Transverse colon (tissue), 4 donors: ENCODE results near the gene NIT1. TPM values are rescaled to one million over a fixed set of nuclear protein-coding genes. Genes with fewer than 3 reads are reported as not detected.

Source experiments
- DNase-seq: peaks from one replicate; pipeline ENCODE4 v3.0.0-alpha.2; 2019
- H3K27ac ChIP-seq, 4 donors: fragments of 200-600 bp; sonication (generic); 2 replicates each; pipeline ENCODE4 v1.5.1; 2016 to 2018; ENCODE audit warnings: inconsistent platforms in 4 of 4
- H3K27me3 ChIP-seq: fragments of 200-600 bp; sonication (generic); 2 replicates; pipeline ENCODE4 v1.5.1; 2017; ENCODE audit warnings: inconsistent platforms
- H3K36me3 ChIP-seq, 4 donors: fragments of 200-600 bp; sonication (generic); 2 replicates each; pipeline ENCODE4 v1.5.1; 2017 to 2019; ENCODE audit warnings: inconsistent platforms in 4 of 4
- H3K4me1 ChIP-seq, 4 donors: fragments of 200-600 bp; sonication (generic); 2 replicates each; pipeline ENCODE4 v1.5.1; 2017 to 2020; ENCODE audit warnings: inconsistent platforms in 4 of 4
- H3K4me3 ChIP-seq, 4 donors: fragments of 200-600 bp; sonication (generic); 1 replicate in 1 of 4; 2 replicates in 3 of 4; pipeline versions ENCODE4 v1.5.1 to v1.6.1; 2017 to 2019; ENCODE audit warnings: inconsistent platforms in 4 of 4
- H3K9me3 ChIP-seq, 2 donors: fragments of 200-600 bp; sonication (generic); 2 replicates each; pipeline ENCODE4 v1.5.1; 2017 to 2019; ENCODE audit warnings: inconsistent platforms in 2 of 2
- CTCF ChIP-seq, 5 experiments: fragments of 200-600 bp in 3 of 5; fragments of 450-650 bp in 2 of 5; sonication (generic) in 3 of 5; IDR thresholded peaks; 1 replicate in 2 of 5; 2 replicates in 3 of 5; pipeline ENCODE4 v1.5.1; 2016 to 2017; ENCODE audit warnings: antibody characterized with exemption in 5 of 5, inconsistent platforms in 3 of 5, mild to moderate bottlenecking in 2 of 5, moderate library complexity in 1 of 5
- EP300 ChIP-seq: sonication (generic); formaldehyde crosslinking; IDR thresholded peaks from one replicate; pipeline ENCODE4 v1.6.1; 2017; ENCODE audit warnings: antibody characterized with exemption, low read depth
- POLR2A ChIP-seq: fragments of 450-650 bp; IDR thresholded peaks from one replicate; pipeline ENCODE4 v1.6.1; 2016; ENCODE audit warnings: antibody characterized with exemption, mild to moderate bottlenecking, moderate library complexity
- POLR2AphosphoS5 ChIP-seq, 3 donors: sonication (generic); formaldehyde crosslinking; IDR thresholded peaks; one replicate each; pipeline ENCODE4 v1.6.1; 2016; ENCODE audit warnings: antibody characterized with exemption in 3 of 3
- WGBS, 2 donors: methylation state at CpG; one replicate each; pipeline ENCODE4 v1.1.5; 2018; ENCODE audit warnings: low coverage in 1 of 2; 5-methylcytosine and 5-hydroxymethylcytosine counted together
- in situ Hi-C, 4 donors: fragments of 200-750 bp; cut with MboI; loops; one replicate each; pipeline versions ENCODE4 v1.15.0 to v1.15.1; 2017; ENCODE audit warnings: low sequenced_read_pairs in 3 of 4, low pct_ligation_motif_present in 1 of 4, low pct_unique_long_range_greater_than_20kb in 1 of 4
- intact Hi-C: fragments of 100-400 bp; cut with DNase I; formaldehyde crosslinking; loops from one replicate; pipeline ENCODE4 v1.15.1; 2023; ENCODE audit warnings: low total_unique reads
- total RNA-seq, 4 donors: library from RNA; depleted of rRNA; stranded (reverse); fragments of >200 nt; gene quantifications; one replicate each; pipeline ENCODE4 v1.1.0, GENCODE V29; 2016

The NIT1 gene
- total RNA-seq, 4 donors from 2014 or later, result 45.6 to 83.0 (median 75.4) TPM

- Histone ChIP-seq H3K36me3 (no peaks in the 10 kb centered on the region), H3K4me1 (peaks cover 4 to 39% (median 28%) of the 10 kb centered on the region in 4 donors), H3K27ac (peak overlapping the region; percentile 89 to 93 (median 90)), H3K9me3 (no peaks in the 10 kb centered on the region), H3K4me3 (peak overlapping the region in 2 of 4 donors; percentile 85 to 88), H3K27me3 (no peaks in the 10 kb centered on the region)
- WGBS, 2 donors, result 67% methylated on average over 9 of the region's 9 CpGs; no CpG with 5 or more reads in 1 of the 2 donors
- intact Hi-C loops (no loop called here), in situ Hi-C loops (no loop called here)
- DNase-seq, result no peak
- TF ChIP-seq CTCF (IDR thresholded peaks at IDR 0.05) (no peak), EP300 (no peak), POLR2A (no peak), POLR2AphosphoS5 (IDR thresholded peaks at IDR 0.05) (no peak)
Measured at GRCh38 chr1:161158316-161159010, 40.6 kb downstream of the NIT1 start.

GRCh38 chr1:161159087-161159912 is 41.4 kb downstream of the NIT1 start, which contains the start of gene USP21:
USP21 (plus strand) TSS chr1:161159500; CDS start chr1:161160641, 1,141 bp downstream.
- no peaks in the 10 kb centered on the region for H3K36me3 ChIP-seq
- WGBS, 2 donors, result 1% methylated on average over 49 of the region's 60 CpGs; no CpG with 5 or more reads in 1 of the 2 donors
- intact Hi-C loops, result no loop called here
- H3K9me3 ChIP-seq, result no peaks in the 10 kb centered on the region
- in situ Hi-C loops, result no loop called here
- peak in 4 of 5 experiments; percentile 20 to 60 (median 42) for TF ChIP-seq CTCF (IDR thresholded peaks at IDR 0.05)
- peak; percentile 73 for TF ChIP-seq POLR2A
- TF ChIP-seq POLR2AphosphoS5 (IDR thresholded peaks at IDR 0.05), result peak in 2 of 3 donors; percentile 76 to 80
- no peak for TF ChIP-seq EP300
- peaks cover 4 to 38% (median 28%) of the 10 kb centered on the region in 4 donors for H3K4me1 ChIP-seq
- peak within 1 kb of the TSS; percentile 89 to 93 (median 90) for H3K27ac ChIP-seq
- H3K4me3 ChIP-seq, result peak within 1 kb of the TSS; percentile 70 to 88 (median 80)
- DNase-seq, result peak; percentile 94
- H3K27me3 ChIP-seq, result no peaks in the 10 kb centered on the region

- WGBS, 2 donors, result 7% methylated on average over 11 of the region's 11 CpGs; no CpG with 5 or more reads in 1 of the 2 donors
Measured at GRCh38 chr1:161159913-161160243, 42.0 kb downstream of the NIT1 start.

More at GRCh38 chr1:161159913-161160243, 42.0 kb downstream of the NIT1 start:
- Histone ChIP-seq H3K4me3 (peak overlapping the region; percentile 70 to 88 (median 80)), H3K27me3 (no peaks in the 10 kb centered on the region), H3K4me1 (peaks cover 4 to 33% (median 23%) of the 10 kb centered on the region in 4 donors), H3K9me3 (no peaks in the 10 kb centered on the region), H3K27ac (peak overlapping the region; percentile 89 to 93 (median 90)), H3K36me3 (no peaks in the 10 kb centered on the region)
- TF ChIP-seq POLR2AphosphoS5 (IDR thresholded peaks at IDR 0.05) (no peak), EP300 (no peak), CTCF (IDR thresholded peaks at IDR 0.05) (no peak)
- in situ Hi-C loops, result no loop called here
- intact Hi-C loops, result no loop called here
- no peak for DNase-seq
